ENCODE measurements around the gene SH3RF3. TPM values are rescaled to one million over a fixed set of nuclear protein-coding genes. Genes with fewer than 3 reads are reported as not detected.

The SH3RF3 gene
- total and polyA plus RNA-seq, 10 of the 15 experiments (the other 5 are each of a cell fraction or from before 2014, with no cell fraction given), result 0.08 to 8.8 (median 2.3) TPM

- SMC1A ChIA-PET (ENCODE audit: uncharacterized antibody, unreplicated experiment), result no interaction called here
- ATAC-seq, result no peak
- CTCF ChIA-PET, result interaction anchor here (1.2 kb wide), 1 partner anchor 28 kb away, joined by 7 read pairs; no protein-coding TSS in a partner anchor
- TF ChIP-seq HSF1 (IDR thresholded peaks at IDR 0.05; ENCODE audit: low read depth, low read length) (no peak), ETV6 (conservative IDR thresholded peaks at IDR 0.05 in 1 of 2, IDR thresholded peaks at IDR 0.05 in 1 of 2; ENCODE audit: borderline replicate concordance in 1 of 2, low read depth in 1 of 2) (no peak), TCF12 (IDR thresholded peaks at IDR 0.05; ENCODE audit: low read depth, low read length) (no peak), GABPA (IDR thresholded peaks at IDR 0.05; ENCODE audit: low read depth) (no peak), ZBTB11 (CRISPR knock-in tag; IDR thresholded peaks at IDR 0.05) (no peak), MTA2 (IDR thresholded peaks at IDR 0.05; ENCODE audit: low read depth) (no peak), PKNOX1 (IDR thresholded peaks at IDR 0.05) (no peak), REST (IDR thresholded peaks at IDR 0.05; ENCODE audit: low read depth, low read length) (no peak), RELA (IDR thresholded peaks at IDR 0.05; ENCODE audit: borderline replicate concordance, partially characterized antibody) (no peak), NFIC (IDR thresholded peaks at IDR 0.05; ENCODE audit: low read depth, low read length) (no peak), CEBPB (IDR thresholded peaks at IDR 0.05; ENCODE audit: borderline replicate concordance in 1 of 2, low read depth in 2 of 2, low read length in 2 of 2) (no peak), IRF5 (IDR thresholded peaks at IDR 0.05; ENCODE audit: borderline replicate concordance) (no peak)
These were observed 117.2 kb downstream of the SH3RF3 start for GRCh38 chr2:109246176-109246575.

More at GRCh38 chr2:109246176-109246575, 117.2 kb downstream of the SH3RF3 start:
- no peaks in the 10 kb centered on the region for H4K20me1 ChIP-seq (ENCODE audit: control insufficient read depth, insufficient read depth)
- FAIRE-seq, result no peak
- H2AFZ ChIP-seq (ENCODE audit: control insufficient read depth, low read depth, low read length), result no peak overlapping the region
- BruUV-seq (replicated peaks), result no TSS peak
- ChIA-PET POLR2A (interaction anchor here (1.2 kb wide), 1 partner anchor 8 kb away, joined by 4 read pairs; no protein-coding TSS in a partner anchor), RAD21 (ENCODE audit: unreplicated experiment) (interaction anchor here (1.4 kb wide), 1 partner anchor 13 kb away, joined by 3 read pairs; no protein-coding TSS in a partner anchor)
- H3K27ac ChIP-seq (ENCODE audit: control insufficient read depth, insufficient read depth), result no peak overlapping the region
- H3K27me3 ChIP-seq (replicated peaks in 1 of 2; ENCODE audit: control insufficient read depth in 2 of 2, insufficient read depth in 2 of 2, low read length in 1 of 2), result no peaks in the 10 kb centered on the region; a peak in 1 of 4 replicates
- H3K4me2 ChIP-seq (ENCODE audit: control insufficient read depth, insufficient read depth), result no peak overlapping the region
- no peak for DNase-seq (ENCODE audit: low read depth, low spot score)
- no peak overlapping the region for H3K4me3 ChIP-seq
- no peaks in the 10 kb centered on the region for H3K36me3 ChIP-seq (ENCODE audit: control insufficient read depth in 2 of 2, insufficient read depth in 2 of 2, low read length in 1 of 2)
- intact Hi-C loops (cut with micrococcal nuclease; ENCODE audit: unreplicated experiment), result no loop called here
- no peaks in the 10 kb centered on the region for H3K79me2 ChIP-seq (ENCODE audit: control insufficient read depth, insufficient read depth, low read length)
- in situ Hi-C loops (cut with MboI), result no loop called here
- no peaks in the 10 kb centered on the region for H3K9me3 ChIP-seq (replicated peaks; ENCODE audit: control insufficient read depth, insufficient read depth, low read length)
- WGBS (ENCODE audit: insufficient coverage, insufficient replicate concordance, low lambda C conversion rate, missing lambda C conversion rate), result 77% methylated on average over 10 of the region's 10 CpGs
- no peak overlapping the region for H3K9ac ChIP-seq (ENCODE audit: control insufficient read depth, insufficient read depth, low read length)
- H3K4me1 ChIP-seq (ENCODE audit: control insufficient read depth, insufficient read depth, low read length), result no peaks in the 10 kb centered on the region

Measured in GM12878 (cell line).